Activated T-helper 1 cell treated with anti-CD3 and anti-CD28 coated beads, Interleukin-12 subunit alpha, Interleukin-12 subunit beta, Interleukin-2, Interleukin-4 antibody, amounts not matched to agents 30 ng/mL and 10 ng/mL and 1 ng/mL, durations not matched to agents 14 hours and 24 hours and 36 hours (primary cell): ENCODE measurements around the gene SMG6. TPM values are rescaled to one million over a fixed set of nuclear protein-coding genes. Genes with fewer than 3 reads are reported as not detected.
"Not testable (repeated sequence)": the region's sequence is repeated elsewhere in the genome, so short reads cannot be mapped to it uniquely, and the experiment has no call there.

ENCODE experiments used
- DNase-seq: peaks from one replicate; pipeline ENCODE4 v3.0.0; 2021; ENCODE audit warnings: low spot score
- H3K27ac Mint-ChIP-seq: one replicate; pipeline ENCODE4 v1.8.0; 2021; ENCODE audit warnings: mild to moderate bottlenecking, mixed read lengths
- H3K27me3 Mint-ChIP-seq: one replicate; pipeline ENCODE4 v1.8.0; 2022; ENCODE audit warnings: mild to moderate bottlenecking, moderate library complexity, mixed read lengths; ENCODE audit not compliant: insufficient read depth
- H3K36me3 Mint-ChIP-seq: one replicate; pipeline ENCODE4 v1.8.0; 2021; ENCODE audit warnings: low read depth, mixed read lengths
- H3K4me1 Mint-ChIP-seq: one replicate; pipeline ENCODE4 v1.8.0; 2021; ENCODE audit warnings: low read depth, mixed read lengths
- H3K4me3 Mint-ChIP-seq: one replicate; pipeline ENCODE4 v1.8.0; 2021; ENCODE audit warnings: mild to moderate bottlenecking, moderate library complexity, mixed read lengths
- H3K9me3 Mint-ChIP-seq: one replicate; pipeline ENCODE4 v1.8.0; 2021; ENCODE audit warnings: mixed read lengths
- intact Hi-C: fragments of 100-400 bp; cut with micrococcal nuclease; formaldehyde crosslinking; loops from one replicate; pipeline ENCODE4 v1.15.1; 2024
- total RNA-seq: library from RNA; stranded (reverse); gene quantifications from 2 replicates; pipeline ENCODE4 v1.2.3, GENCODE V29; 2022

SMG6 gene
- total RNA-seq, 1 donor from 2014 or later = 39.5 TPM

DNA sequence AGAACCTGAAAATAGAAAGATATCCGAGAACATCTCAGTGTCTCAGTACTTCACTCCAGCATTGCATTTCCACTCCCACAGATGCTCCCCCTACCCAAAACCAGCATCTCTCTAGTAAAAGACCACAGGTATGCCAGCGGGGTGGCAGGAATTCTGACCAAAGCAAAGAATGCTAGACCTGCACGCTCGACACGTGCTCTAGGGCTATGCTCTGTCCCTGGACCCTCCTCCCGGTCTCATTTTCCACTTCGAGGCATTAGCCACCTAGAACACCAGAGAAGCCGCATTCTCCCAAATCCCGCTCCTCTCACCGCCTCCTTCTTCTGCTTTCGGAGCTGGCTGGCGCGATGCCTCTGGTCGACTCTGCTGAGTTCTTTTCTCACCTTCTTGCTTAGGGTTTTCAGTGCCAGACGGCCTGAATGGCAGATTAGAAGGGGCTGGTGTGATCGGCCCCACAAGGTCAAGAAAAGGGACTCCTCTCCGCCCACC is 32.2 kb upstream of the SMG6 start:
- no peak overlapping the region for H3K4me3 Mint-ChIP-seq

DNA sequence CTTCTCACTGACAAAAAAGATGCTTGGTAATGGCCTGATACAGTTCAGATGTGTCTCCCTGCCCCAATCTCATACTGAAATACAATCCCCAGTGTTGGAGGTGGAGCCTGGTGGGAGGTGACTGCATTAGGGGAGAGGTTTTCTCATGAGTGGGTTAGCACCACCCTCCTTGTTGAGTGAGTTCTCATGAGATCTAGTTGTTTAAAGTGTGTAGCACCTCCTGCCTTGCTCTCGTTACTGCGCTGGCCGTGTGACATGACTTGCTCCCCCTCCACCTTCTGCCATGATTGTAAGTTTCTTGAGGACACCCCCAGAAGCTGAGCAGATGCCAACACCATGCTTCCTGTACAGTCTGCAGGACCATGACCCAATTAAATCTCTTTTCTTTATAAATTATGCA is 27.7 kb upstream of the SMG6 start:
- Mint-ChIP-seq H3K4me1 (peaks cover 18% of the 10 kb centered on the region), H3K4me3 (no peak overlapping the region), H3K9me3 (no peaks in the 10 kb centered on the region), H3K36me3 (peaks cover 20% of the 10 kb centered on the region), H3K27ac (no peak overlapping the region), H3K27me3 (no peaks in the 10 kb centered on the region)
- intact Hi-C loops = loop anchor here (10.0 kb wide), 1 partner anchor 967 kb away; no protein-coding TSS in a partner anchor
- DNase-seq = no peak

More for the DNA sequence above, 32.2 kb upstream of the SMG6 start:
- no peaks in the 10 kb centered on the region for H3K9me3 Mint-ChIP-seq
- peak overlapping the region; percentile 94 for H3K27ac Mint-ChIP-seq
- no peaks in the 10 kb centered on the region for H3K27me3 Mint-ChIP-seq
- DNase-seq = no peak
- H3K4me1 Mint-ChIP-seq = peaks cover 6% of the 10 kb centered on the region
- H3K36me3 Mint-ChIP-seq = peaks cover 4% of the 10 kb centered on the region
- intact Hi-C loops = loop anchor here (1.0 to 10.0 kb wide), 12 partner anchors 18 to 971 kb away; partner anchors contain the start of genes METTL16, MNT, PAFAH1B1 and PRPF8

- no peak for DNase-seq
- no peak overlapping the region for H3K27ac Mint-ChIP-seq
- peaks cover 51% of the 10 kb centered on the region for H3K36me3 Mint-ChIP-seq
- no peak overlapping the region for H3K4me3 Mint-ChIP-seq
- no peaks in the 10 kb centered on the region for H3K27me3 Mint-ChIP-seq
- intact Hi-C loops = no loop called here
- no peaks in the 10 kb centered on the region for H3K4me1 Mint-ChIP-seq
- H3K9me3 Mint-ChIP-seq = no peaks in the 10 kb centered on the region
These were observed 20.2 kb upstream of the SMG6 start for GRCh38 chr17:2323629-2324314.

DNA sequence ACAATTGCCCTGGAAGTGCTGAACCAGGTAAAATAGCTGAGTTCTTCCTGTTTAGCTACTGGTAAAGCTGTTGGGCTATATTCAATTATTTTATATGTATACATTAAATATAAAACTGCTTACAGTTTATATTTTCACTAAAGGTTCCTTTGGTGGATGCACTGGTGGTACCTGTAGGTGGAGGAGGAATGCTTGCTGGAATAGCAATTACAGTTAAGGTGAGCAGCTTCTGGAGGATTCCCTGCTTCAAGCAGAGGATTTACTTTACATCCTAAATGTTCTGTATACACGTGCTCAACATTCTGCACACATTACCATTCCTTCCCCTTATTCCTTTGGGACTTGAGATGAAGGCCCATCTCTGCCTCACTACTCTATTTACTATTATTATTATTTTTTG is 17.8 kb upstream of the SMG6 start:
- intact Hi-C loops = no loop called here
- Mint-ChIP-seq H3K9me3 (no peaks in the 10 kb centered on the region), H3K36me3 (peaks cover 47% of the 10 kb centered on the region), H3K27ac (no peak overlapping the region), H3K4me1 (no peaks in the 10 kb centered on the region), H3K4me3 (no peak overlapping the region), H3K27me3 (no peaks in the 10 kb centered on the region)
- no peak for DNase-seq

GRCh38 chr17:2319051-2319450 is 15.5 kb upstream of the SMG6 start:
- Mint-ChIP-seq H3K4me3 (no peak overlapping the region), H3K27me3 (no peaks in the 10 kb centered on the region), H3K9me3 (no peaks in the 10 kb centered on the region), H3K36me3 (peaks cover 30% of the 10 kb centered on the region), H3K27ac (no peak overlapping the region), H3K4me1 (no peaks in the 10 kb centered on the region)
- intact Hi-C loops = no loop called here
- DNase-seq = no peak

GRCh38 chr17:2317796-2318195 is 14.2 kb upstream of the SMG6 start:
- no peak overlapping the region for H3K4me3 Mint-ChIP-seq
- intact Hi-C loops = no loop called here
- no peak overlapping the region for H3K27ac Mint-ChIP-seq
- no peaks in the 10 kb centered on the region for H3K27me3 Mint-ChIP-seq
- H3K9me3 Mint-ChIP-seq = no peaks in the 10 kb centered on the region
- peaks cover 19% of the 10 kb centered on the region for H3K36me3 Mint-ChIP-seq
- DNase-seq = no peak
- H3K4me1 Mint-ChIP-seq = no peaks in the 10 kb centered on the region

- H3K4me3 Mint-ChIP-seq, DNase-seq, intact Hi-C loops, H3K27me3 Mint-ChIP-seq, H3K4me1 Mint-ChIP-seq, H3K27ac Mint-ChIP-seq, H3K9me3 Mint-ChIP-seq: not testable (repeated sequence)
- peaks cover 16% of the 10 kb centered on the region for H3K36me3 Mint-ChIP-seq
These were observed 13.3 kb upstream of the SMG6 start for GRCh38 chr17:2316916-2317205.

- Mint-ChIP-seq H3K4me1 (peaks cover 6% of the 10 kb centered on the region), H3K36me3 (peaks cover 5% of the 10 kb centered on the region), H3K27ac (no peak overlapping the region), H3K4me3 (no peak overlapping the region), H3K27me3 (no peaks in the 10 kb centered on the region), H3K9me3 (no peaks in the 10 kb centered on the region)
- intact Hi-C loops = no loop called here
- no peak for DNase-seq
These were observed 9.2 kb upstream of the SMG6 start for GRCh38 chr17:2312736-2313135.

DNA sequence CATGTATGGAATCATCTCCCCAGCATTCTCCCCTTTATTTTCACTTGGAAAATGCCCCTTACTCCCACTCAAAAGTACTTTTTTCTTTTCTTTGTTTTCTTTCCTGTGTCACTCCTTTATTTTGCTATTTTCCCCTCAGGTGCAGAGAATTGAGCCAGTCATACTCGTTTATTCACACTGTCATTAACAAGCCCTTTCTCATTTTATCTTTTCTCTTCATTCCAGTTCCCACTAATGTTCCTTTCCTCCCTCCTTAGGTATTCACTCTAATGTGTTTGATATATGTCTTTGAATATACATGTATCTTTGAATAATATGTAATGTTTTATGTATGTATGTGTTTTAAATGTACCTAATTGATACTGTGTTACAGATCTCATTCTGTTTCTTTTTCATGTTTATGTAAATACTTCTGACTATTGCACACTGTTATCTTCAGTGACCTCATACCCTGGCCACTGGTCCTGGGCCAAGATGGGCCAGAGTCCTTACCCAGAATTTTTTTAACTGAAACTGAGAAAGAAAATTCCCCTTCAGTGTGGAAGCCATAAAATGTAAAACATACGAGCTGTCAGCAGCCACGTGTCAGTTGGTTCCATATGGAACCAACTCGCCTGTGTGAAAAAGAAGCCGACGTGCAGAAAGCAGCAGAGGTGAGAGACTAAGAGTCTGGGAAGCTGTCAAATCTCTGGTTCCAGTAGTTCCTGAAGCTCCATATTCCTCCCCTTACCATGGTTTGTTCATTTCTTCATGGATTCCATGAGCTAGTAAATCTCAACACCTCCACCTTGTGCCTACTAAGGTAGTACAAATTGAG is 6.0 kb upstream of the SMG6 start:
- intact Hi-C loops = no loop called here
- DNase-seq = no peak
- no peak overlapping the region for H3K27ac Mint-ChIP-seq
- H3K4me1 Mint-ChIP-seq = peaks cover 24% of the 10 kb centered on the region
- H3K4me3 Mint-ChIP-seq = no peak overlapping the region
- H3K27me3 Mint-ChIP-seq = no peaks in the 10 kb centered on the region
- H3K9me3 Mint-ChIP-seq = no peaks in the 10 kb centered on the region
- peaks cover 16% of the 10 kb centered on the region for H3K36me3 Mint-ChIP-seq

DNA sequence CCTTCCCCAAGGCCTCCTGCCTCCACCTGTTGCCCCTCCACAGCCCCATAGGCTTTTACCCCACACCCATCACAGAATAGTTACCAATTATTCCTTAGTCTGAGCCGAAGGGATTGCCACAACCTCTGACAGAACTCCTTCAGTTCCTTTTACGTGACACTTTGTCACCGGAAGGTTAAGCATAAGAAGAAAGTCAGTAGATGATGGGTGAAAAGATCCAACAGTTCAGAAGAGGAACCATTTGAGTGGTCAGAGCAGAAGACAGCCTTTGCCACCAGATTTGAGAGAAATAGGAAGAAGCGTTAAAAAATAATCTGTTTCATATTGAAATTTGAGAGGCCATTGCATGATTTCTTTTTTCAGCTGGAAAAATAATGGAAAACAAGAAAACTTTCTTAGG is 1.3 kb upstream of the SMG6 start:
- no peaks in the 10 kb centered on the region for H3K9me3 Mint-ChIP-seq
- H3K4me1 Mint-ChIP-seq = peaks cover 47% of the 10 kb centered on the region
- peaks cover 23% of the 10 kb centered on the region for H3K36me3 Mint-ChIP-seq
- DNase-seq = no peak
- H3K27me3 Mint-ChIP-seq = no peaks in the 10 kb centered on the region
- peak overlapping the region; percentile 16 for H3K27ac Mint-ChIP-seq
- peak overlapping the region; percentile 77 for H3K4me3 Mint-ChIP-seq
- intact Hi-C loops = no loop called here

GRCh38 chr17:2302778-2303203 is 794 bp downstream of the SMG6 start:
- intact Hi-C loops = loop anchor here (1.0 kb wide), 5 partner anchors 34 to 585 kb away; partner anchors contain the start of genes MNT and TSR1

GRCh38 chr17:2299756-2300155 is 3.8 kb downstream of the SMG6 start:
- H3K4me1 Mint-ChIP-seq = peaks cover 53% of the 10 kb centered on the region
- no peak for DNase-seq
- H3K27ac Mint-ChIP-seq = no peak overlapping the region
- no peaks in the 10 kb centered on the region for H3K27me3 Mint-ChIP-seq
- H3K36me3 Mint-ChIP-seq = peaks cover 41% of the 10 kb centered on the region
- intact Hi-C loops = no loop called here
- no peaks in the 10 kb centered on the region for H3K9me3 Mint-ChIP-seq
- no peak overlapping the region for H3K4me3 Mint-ChIP-seq

More at GRCh38 chr17:2302778-2303203, 794 bp downstream of the SMG6 start:
- DNase-seq = no peak
- H3K36me3 Mint-ChIP-seq = peaks cover 28% of the 10 kb centered on the region
- peaks cover 46% of the 10 kb centered on the region for H3K4me1 Mint-ChIP-seq
- H3K27me3 Mint-ChIP-seq = no peaks in the 10 kb centered on the region
- H3K27ac Mint-ChIP-seq = peak overlapping the region; percentile 85
- H3K9me3 Mint-ChIP-seq = no peaks in the 10 kb centered on the region
- H3K4me3 Mint-ChIP-seq = peak overlapping the region; percentile 92

DNA sequence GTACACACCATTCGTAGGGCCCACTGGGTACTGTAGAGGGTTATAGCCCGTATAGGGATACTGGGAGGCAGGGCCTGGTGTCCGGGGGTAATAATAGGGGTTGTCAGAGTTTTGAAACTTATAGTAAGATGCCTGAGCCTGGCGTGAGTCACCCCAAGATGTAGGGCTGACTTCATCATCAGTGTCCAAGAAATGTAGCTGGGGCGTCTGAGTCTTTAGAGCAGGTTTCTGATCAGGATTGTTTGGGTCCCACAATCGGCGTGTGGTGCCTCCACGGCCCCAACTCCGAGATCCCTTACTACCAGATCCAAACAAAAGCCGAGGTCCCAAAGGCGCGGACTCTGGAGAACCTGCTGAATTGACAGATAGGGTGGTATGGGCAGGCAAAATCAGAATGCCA is 4.4 kb downstream of the SMG6 start:
- intact Hi-C loops = no loop called here
- no peak overlapping the region for H3K27ac Mint-ChIP-seq
- H3K27me3 Mint-ChIP-seq = no peaks in the 10 kb centered on the region
- H3K4me1 Mint-ChIP-seq = peaks cover 56% of the 10 kb centered on the region
- no peak for DNase-seq
- H3K9me3 Mint-ChIP-seq = no peaks in the 10 kb centered on the region
- H3K36me3 Mint-ChIP-seq = peaks cover 46% of the 10 kb centered on the region
- H3K4me3 Mint-ChIP-seq = no peak overlapping the region
